GM13977 (cell line): ENCODE data around the gene PPIH.
"Not testable (repeated sequence)": the region's sequence is repeated elsewhere in the genome, so short reads cannot be mapped to it uniquely, and the experiment has no call there.

Experiments
- DNase-seq: peaks from one replicate; pipeline ENCODE4 v3.0.0; 2012; ENCODE audit warnings: low spot score
- CTCF ChIP-seq: IDR thresholded peaks from 2 replicates; pipeline ENCODE4 v1.5.1; 2012; ENCODE audit warnings: mild to moderate bottlenecking, control low read depth; ENCODE audit not compliant: insufficient read depth; ENCODE audit errors: extremely low read depth, missing control alignments
- in situ Hi-C: fragments of 300-500 bp; cut with MboI; formaldehyde crosslinking; loops from one replicate; pipeline ENCODE4 v1.12.0; 2022; ENCODE audit warnings: low sequenced_read_pairs, low pct_unique_long_range_greater_than_20kb, mixed read lengths, inconsistent platforms; ENCODE audit not compliant: unreplicated experiment

The PPIH gene

GRCh38 chr1:42657981-42658876 lies at the start of gene PPIH:
TSS of gene PPIH (plus strand) at chr1:42658423. CDS start at chr1:42658447, 24 bp downstream.
- peak; percentile 89 for DNase-seq
- in situ Hi-C loops = no loop called here
- peak; percentile 10 for TF ChIP-seq CTCF

- DNase-seq = no peak
- in situ Hi-C loops = no loop called here
- no peak for TF ChIP-seq CTCF
These were observed 44.5 kb upstream of the PPIH start for GRCh38 chr1:42613803-42614131.

- no peak for TF ChIP-seq CTCF
- DNase-seq = no peak
- in situ Hi-C loops = no loop called here
These were observed 39.4 kb upstream of the PPIH start for GRCh38 chr1:42618866-42619265.

- no peak for TF ChIP-seq CTCF
- in situ Hi-C loops = no loop called here
- DNase-seq = no peak
These were observed 37.9 kb upstream of the PPIH start for GRCh38 chr1:42620307-42620706.

GRCh38 chr1:42621180-42621579 lies 37.0 kb upstream of the PPIH start:
- DNase-seq, in situ Hi-C loops: not testable (repeated sequence)

GRCh38 chr1:42627205-42627604 lies 31.0 kb upstream of the PPIH start:
- in situ Hi-C loops, DNase-seq: not testable (repeated sequence)

- no peak for DNase-seq
- in situ Hi-C loops = no loop called here
- no peak for TF ChIP-seq CTCF
These were observed 19.1 kb upstream of the PPIH start for GRCh38 chr1:42639116-42639515.
